Fibroblast of lung (primary cell): ENCODE measurements around the gene SFMBT2. TPM values are rescaled to one million over a fixed set of nuclear protein-coding genes. Genes with fewer than 3 reads are reported as not detected.
A peak's percentile ranks its signal among the peaks of the same experiment; 100 is the strongest.

Experiments
- DNase-seq, 2 donors: peaks; one replicate each; pipeline versions ENCODE4 v3.0.0 to v3.0.0-alpha.2; 2010; ENCODE audit warnings: low read depth in 2 of 2
- H2AFZ ChIP-seq: 2 replicates; pipeline ENCODE4 v1.5.1; 2012; ENCODE audit warnings: low read length, control low read depth, inconsistent platforms
- H3K27ac ChIP-seq: 2 replicates; pipeline ENCODE4 v1.5.1; 2011; ENCODE audit warnings: low read length, control low read depth; ENCODE audit not compliant: insufficient read depth
- H3K27me3 ChIP-seq: 2 replicates; pipeline ENCODE4 v1.5.1; 2011; ENCODE audit warnings: mild to moderate bottlenecking, low read length; ENCODE audit not compliant: control insufficient read depth, insufficient read depth
- H3K36me3 ChIP-seq: 2 replicates; pipeline ENCODE4 v1.5.1; 2011; ENCODE audit warnings: low read length; ENCODE audit not compliant: control insufficient read depth, insufficient read depth
- H3K4me1 ChIP-seq: 2 replicates; pipeline ENCODE4 v1.5.1; 2011; ENCODE audit warnings: low read length; ENCODE audit not compliant: control insufficient read depth, insufficient read depth; ENCODE audit errors: extremely low read depth
- H3K4me2 ChIP-seq: 2 replicates; pipeline ENCODE4 v1.5.1; 2011; ENCODE audit warnings: low read length, control low read depth; ENCODE audit not compliant: insufficient read depth; ENCODE audit errors: extremely low read depth
- H3K4me3 ChIP-seq, 4 experiments: fragments of 200-600 bp in 1 of 4; sonication (generic) in 1 of 4; replicated peaks in 1 of 4; 2 replicates each; pipeline ENCODE4 v1.5.1; 2011 to 2016; ENCODE audit warnings: low read length in 4 of 4, low read depth in 3 of 4, mild to moderate bottlenecking in 3 of 4, control low read depth in 2 of 4, inconsistent platforms in 1 of 4, mixed read lengths in 1 of 4; ENCODE audit not compliant: insufficient read depth in 1 of 4; ENCODE audit errors: control extremely low read depth in 1 of 4
- H3K79me2 ChIP-seq: 2 replicates; pipeline ENCODE4 v1.5.1; 2012; ENCODE audit warnings: mild to moderate bottlenecking, low read length, inconsistent platforms; ENCODE audit not compliant: control insufficient read depth, insufficient read depth
- H3K9ac ChIP-seq: 2 replicates; pipeline ENCODE4 v1.5.1; 2011; ENCODE audit warnings: mild to moderate bottlenecking, low read length, control low read depth; ENCODE audit not compliant: insufficient read depth
- H3K9me3 ChIP-seq: 2 replicates; pipeline ENCODE4 v1.5.1; 2012; ENCODE audit warnings: low read depth, low read length; ENCODE audit not compliant: control insufficient read depth, insufficient read depth
- H4K20me1 ChIP-seq: 2 replicates; pipeline ENCODE4 v1.5.1; 2011; ENCODE audit warnings: low read length; ENCODE audit not compliant: control insufficient read depth, insufficient read depth; ENCODE audit errors: extremely low read depth
- EZH2 ChIP-seq: IDR thresholded peaks from 2 replicates; pipeline ENCODE4 v1.5.1; 2012; ENCODE audit warnings: low read length, control low read depth, mild to moderate bottlenecking; ENCODE audit errors: missing control alignments
- polyA plus RNA-seq, 2 donors: library from polyadenylated mRNA; depleted of rRNA in 1 of 2; stranded (reverse) in 1 of 2; unstranded in 1 of 2; fragments of >200 nt; gene quantifications; 2 replicates each; pipeline ENCODE4 v1.2.1, GENCODE V29; 2011 to 2012; ENCODE audit warnings: missing spikeins in 1 of 2
- total RNA-seq: library from RNA; depleted of rRNA; stranded (reverse); fragments of >200 nt; gene quantifications from 2 replicates; pipeline ENCODE4 v1.2.1, GENCODE V29; 2014
- TF ChIP-seq, protein P1 (sequence below), 2 donors: IDR thresholded peaks in 1 of 2; conservative IDR thresholded peaks in 1 of 2; 1 replicate in 1 of 2; 2 replicates in 1 of 2; pipeline ENCODE4 v1.5.1; 2011 to 2012; ENCODE audit warnings: low read length in 2 of 2, control low read depth in 1 of 2, inconsistent platforms in 1 of 2, low read depth in 1 of 2, mild to moderate bottlenecking in 1 of 2

SFMBT2 gene
- total and polyA plus RNA-seq, 2 donors (not counting 1 experiment from before 2014, with no cell fraction given), result 0.52 to 2.5 TPM

DNA sequence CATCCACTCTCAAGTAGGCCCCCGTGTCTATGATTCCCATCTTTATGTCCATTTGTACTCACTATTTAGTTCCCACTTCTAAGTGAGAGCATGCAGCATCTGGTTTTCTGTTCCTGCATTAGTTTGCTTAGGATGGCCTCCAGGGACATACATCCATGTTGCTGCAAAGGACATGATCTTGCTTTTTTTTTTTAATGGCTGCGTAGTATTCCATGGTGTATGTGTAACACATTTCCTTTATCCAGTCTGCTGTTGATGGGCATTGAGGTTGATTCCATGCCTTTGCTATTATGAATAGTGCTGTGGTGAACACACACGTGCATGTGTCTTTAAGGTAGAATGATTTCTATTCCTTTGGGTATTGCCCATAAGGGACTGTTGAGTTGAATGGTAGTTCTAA lies 67.8 kb downstream of the SFMBT2 start:
- TF ChIP-seq, protein P1, sequence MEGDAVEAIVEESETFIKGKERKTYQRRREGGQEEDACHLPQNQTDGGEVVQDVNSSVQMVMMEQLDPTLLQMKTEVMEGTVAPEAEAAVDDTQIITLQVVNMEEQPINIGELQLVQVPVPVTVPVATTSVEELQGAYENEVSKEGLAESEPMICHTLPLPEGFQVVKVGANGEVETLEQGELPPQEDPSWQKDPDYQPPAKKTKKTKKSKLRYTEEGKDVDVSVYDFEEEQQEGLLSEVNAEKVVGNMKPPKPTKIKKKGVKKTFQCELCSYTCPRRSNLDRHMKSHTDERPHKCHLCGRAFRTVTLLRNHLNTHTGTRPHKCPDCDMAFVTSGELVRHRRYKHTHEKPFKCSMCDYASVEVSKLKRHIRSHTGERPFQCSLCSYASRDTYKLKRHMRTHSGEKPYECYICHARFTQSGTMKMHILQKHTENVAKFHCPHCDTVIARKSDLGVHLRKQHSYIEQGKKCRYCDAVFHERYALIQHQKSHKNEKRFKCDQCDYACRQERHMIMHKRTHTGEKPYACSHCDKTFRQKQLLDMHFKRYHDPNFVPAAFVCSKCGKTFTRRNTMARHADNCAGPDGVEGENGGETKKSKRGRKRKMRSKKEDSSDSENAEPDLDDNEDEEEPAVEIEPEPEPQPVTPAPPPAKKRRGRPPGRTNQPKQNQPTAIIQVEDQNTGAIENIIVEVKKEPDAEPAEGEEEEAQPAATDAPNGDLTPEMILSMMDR (conservative IDR thresholded peaks at IDR 0.05 in 1 of 2, IDR thresholded peaks at IDR 0.05 in 1 of 2; ENCODE audit: low read depth in 1 of 2, low read length in 2 of 2), result no peak
- no peak for TF ChIP-seq EZH2
- DNase-seq, result no peak
- no peaks in the 10 kb centered on the region for H3K9me3 ChIP-seq
- H3K4me3 ChIP-seq, result no peak overlapping the region
- H3K79me2 ChIP-seq, result no peaks in the 10 kb centered on the region
- H4K20me1 ChIP-seq, result no peaks in the 10 kb centered on the region
- no peak overlapping the region for H3K27ac ChIP-seq
- no peaks in the 10 kb centered on the region for H3K36me3 ChIP-seq
- no peaks in the 10 kb centered on the region for H3K27me3 ChIP-seq
- H2AFZ ChIP-seq, result no peak overlapping the region
- no peaks in the 10 kb centered on the region for H3K4me1 ChIP-seq
- H3K4me2 ChIP-seq, result no peak overlapping the region
- H3K9ac ChIP-seq, result no peak overlapping the region

GRCh38 chr10:7340179-7340874 lies 70.5 kb downstream of the SFMBT2 start:
- no peaks in the 10 kb centered on the region for H3K79me2 ChIP-seq
- no peaks in the 10 kb centered on the region for H4K20me1 ChIP-seq
- no peaks in the 10 kb centered on the region for H3K4me1 ChIP-seq
- TF ChIP-seq EZH2, result no peak
- TF ChIP-seq, protein P1 (conservative IDR thresholded peaks at IDR 0.05 in 1 of 2, IDR thresholded peaks at IDR 0.05 in 1 of 2; ENCODE audit: low read depth in 1 of 2, low read length in 2 of 2), result no peak
- H3K4me2 ChIP-seq, result no peak overlapping the region
- H2AFZ ChIP-seq, result no peak overlapping the region
- no peak overlapping the region for H3K27ac ChIP-seq
- H3K27me3 ChIP-seq, result no peaks in the 10 kb centered on the region
- H3K9ac ChIP-seq, result no peak overlapping the region
- H3K9me3 ChIP-seq, result no peaks in the 10 kb centered on the region
- H3K4me3 ChIP-seq, result no peak overlapping the region
- DNase-seq, result peak; percentile 41 to 54
- H3K36me3 ChIP-seq, result no peaks in the 10 kb centered on the region

GRCh38 chr10:7339510-7339909 lies 71.3 kb downstream of the SFMBT2 start:
- Histone ChIP-seq H3K27me3 (no peaks in the 10 kb centered on the region), H3K36me3 (no peaks in the 10 kb centered on the region), H3K4me3 (no peak overlapping the region), H3K9ac (no peak overlapping the region), H2AFZ (no peak overlapping the region), H3K4me2 (no peak overlapping the region), H4K20me1 (no peaks in the 10 kb centered on the region), H3K79me2 (no peaks in the 10 kb centered on the region), H3K9me3 (no peaks in the 10 kb centered on the region), H3K4me1 (no peaks in the 10 kb centered on the region), H3K27ac (no peak overlapping the region)
- peak in 1 of 2 donors; percentile 41 for DNase-seq
- TF ChIP-seq, protein P1 (conservative IDR thresholded peaks at IDR 0.05 in 1 of 2, IDR thresholded peaks at IDR 0.05 in 1 of 2; ENCODE audit: low read depth in 1 of 2, low read length in 2 of 2), result no peak
- no peak for TF ChIP-seq EZH2
